DOHH2 (cell line): Measurements from ENCODE around the gene BICDL1.

Experiments
- H3F3A ChIP-seq: fragments of 200-600 bp; sonication (generic), shearing (Covaris generic); 2 replicates; pipeline ENCODE4 v1.6.0; 2016; ENCODE audit warnings: antibody characterized with exemption, mild to moderate bottlenecking; ENCODE audit not compliant: control insufficient read depth, insufficient read depth
- H3K27ac ChIP-seq: fragments of 200-600 bp; sonication (generic); 2 replicates; pipeline ENCODE4 v1.5.1; 2014; ENCODE audit warnings: low read depth, mild to moderate bottlenecking, low read length, moderate library complexity
- H3K27me3 ChIP-seq: fragments of 200-600 bp; sonication (generic); 2 replicates; pipeline ENCODE4 v1.6.1; 2014; ENCODE audit warnings: mild to moderate bottlenecking, low read length, mixed read lengths; ENCODE audit not compliant: control insufficient read depth
- H3K36me3 ChIP-seq: fragments of 200-600 bp; sonication (generic); 2 replicates; pipeline ENCODE4 v1.6.1; 2014; ENCODE audit warnings: mild to moderate bottlenecking, low read length, moderate library complexity, mixed read lengths; ENCODE audit not compliant: control insufficient read depth
- H3K4me1 ChIP-seq: fragments of 200-600 bp; sonication (generic); 2 replicates; pipeline ENCODE4 v1.6.1; 2014; ENCODE audit warnings: mild to moderate bottlenecking, low read length, mixed read lengths; ENCODE audit not compliant: control insufficient read depth
- H3K4me2 ChIP-seq: fragments of 200-600 bp; sonication (generic); 2 replicates; pipeline ENCODE4 v1.6.0; 2014; ENCODE audit warnings: mild to moderate bottlenecking, low read length, moderate library complexity
- H3K4me3 ChIP-seq: fragments of 200-600 bp; sonication (generic); 2 replicates; pipeline ENCODE4 v1.5.1; 2014; ENCODE audit warnings: mild to moderate bottlenecking, low read length, mixed read lengths
- H3K79me2 ChIP-seq: fragments of 200-600 bp; sonication (generic); 2 replicates; pipeline ENCODE4 v1.6.1; 2014; ENCODE audit warnings: mild to moderate bottlenecking, low read length, mixed read lengths; ENCODE audit not compliant: control insufficient read depth
- H3K9me2 ChIP-seq: fragments of 200-600 bp; sonication (generic); replicated peaks from 2 replicates; pipeline ENCODE4 v1.6.1; 2014; ENCODE audit warnings: mild to moderate bottlenecking, low read length, mixed read lengths; ENCODE audit not compliant: control insufficient read depth
- H3K9me3 ChIP-seq: fragments of 200-600 bp; sonication (generic); 2 replicates; pipeline ENCODE4 v1.6.1; 2014; ENCODE audit warnings: antibody characterized with exemption, low read length, mixed read lengths; ENCODE audit not compliant: control insufficient read depth, insufficient read depth
- H4K20me1 ChIP-seq: fragments of 200-600 bp; sonication (generic); 2 replicates; pipeline ENCODE4 v1.6.0; 2014; ENCODE audit warnings: low read depth, mild to moderate bottlenecking, antibody characterized with exemption, low read length, moderate library complexity; ENCODE audit not compliant: control insufficient read depth, insufficient read depth
- EZH2phosphoT487 ChIP-seq: fragments of 200-600 bp; sonication (generic); IDR thresholded peaks from 2 replicates; pipeline ENCODE4 v1.6.1; 2017; ENCODE audit warnings: borderline replicate concordance, mild to moderate bottlenecking, antibody characterized with exemption, low read length, moderate library complexity, mixed read lengths
- TF ChIP-seq, protein P1 (sequence below): fragments of 200-600 bp; sonication (generic); IDR thresholded peaks from one replicate; pipeline ENCODE4 v1.5.1; 2014; ENCODE audit warnings: antibody characterized with exemption, mild to moderate bottlenecking, low read depth, low read length; ENCODE audit not compliant: poor library complexity, severe bottlenecking

Gene BICDL1

DNA sequence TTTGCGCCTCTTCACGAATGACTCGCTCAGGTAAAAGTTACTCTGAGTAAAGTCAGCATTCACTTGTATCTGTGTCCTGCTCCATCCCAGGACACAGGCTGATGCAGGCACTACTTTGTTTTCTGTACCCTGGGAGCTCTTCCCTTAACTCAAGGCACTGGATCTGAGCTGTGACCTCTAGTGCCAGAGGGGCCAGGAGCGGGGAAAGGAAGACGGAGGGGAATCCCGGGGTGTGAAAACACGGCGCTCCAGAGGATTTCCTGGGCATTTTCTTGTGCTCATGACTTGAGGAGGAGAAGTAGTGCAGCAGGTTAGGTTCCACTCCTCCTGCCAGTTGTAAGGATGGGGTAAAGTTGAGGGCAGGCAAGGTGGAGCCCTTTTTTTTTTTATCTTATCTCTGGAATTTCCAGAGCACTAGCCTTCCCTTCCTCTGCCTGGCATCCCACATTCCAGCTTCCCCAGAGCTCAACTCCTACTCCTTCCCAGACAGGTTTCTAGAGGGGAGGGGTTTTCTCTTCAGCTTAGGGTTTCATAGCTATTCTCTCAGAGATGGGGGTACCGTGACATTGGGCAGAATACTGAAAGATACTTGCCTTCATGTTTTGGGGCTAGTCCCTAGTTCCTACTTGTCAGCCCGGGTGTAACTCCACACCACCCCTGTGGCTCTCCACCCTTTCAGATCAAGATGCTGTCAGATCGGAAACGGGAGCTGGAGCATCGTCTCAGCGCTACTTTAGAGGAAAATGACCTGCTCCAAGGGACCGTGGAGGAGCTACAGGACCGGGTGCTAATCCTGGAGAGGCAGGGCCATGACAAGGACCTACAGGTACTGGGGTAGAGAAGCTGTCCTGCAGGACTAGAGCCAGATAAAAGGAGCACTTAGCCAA, 75.3 kb downstream of the BICDL1 start:
- Histone ChIP-seq H4K20me1 (0 out of 2 replicates have a peak, but pooled peaks cover 2% of the 10 kb centered on the region), H3K27me3 (no peaks in the 10 kb centered on the region), H3K9me3 (no peaks in the 10 kb centered on the region), H3K4me1 (no peaks in the 10 kb centered on the region), H3K36me3 (no peaks in the 10 kb centered on the region), H3K4me3 (no peak overlapping the region), H3K27ac (no peak overlapping the region), H3K4me2 (no peak overlapping the region), H3K79me2 (no peaks in the 10 kb centered on the region), H3F3A (no peaks in the 10 kb centered on the region), H3K9me2 (no peaks in the 10 kb centered on the region)
- no peak for TF ChIP-seq EZH2phosphoT487

DNA sequence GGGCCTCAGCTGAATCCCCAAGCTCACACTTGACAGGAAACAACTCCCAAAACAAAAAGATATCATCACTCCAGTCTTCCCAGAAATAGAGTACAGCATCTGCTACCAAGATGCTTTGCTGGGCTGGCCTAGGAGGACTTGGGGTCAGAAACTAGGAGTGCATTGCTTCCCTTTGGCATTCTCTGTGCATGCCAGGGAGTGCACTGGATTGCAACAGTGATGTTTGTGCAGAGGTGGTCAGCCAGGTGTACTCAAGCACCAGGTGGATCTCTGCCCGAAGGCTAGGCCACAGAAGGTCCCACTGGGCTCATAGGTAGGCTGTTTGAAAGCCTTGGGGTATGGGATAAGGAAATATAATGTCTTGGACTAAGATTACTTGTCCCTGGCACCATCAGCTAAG, 76.4 kb downstream of the BICDL1 start:
- H3K36me3 ChIP-seq, result no peaks in the 10 kb centered on the region
- no peak overlapping the region for H3K4me2 ChIP-seq
- H3K27me3 ChIP-seq, result no peaks in the 10 kb centered on the region
- H3K4me1 ChIP-seq, result no peaks in the 10 kb centered on the region
- 0 out of 2 replicates have a peak, but pooled peaks cover 2% of the 10 kb centered on the region for H4K20me1 ChIP-seq
- no peaks in the 10 kb centered on the region for H3K9me2 ChIP-seq
- H3F3A ChIP-seq, result no peaks in the 10 kb centered on the region
- no peak overlapping the region for H3K27ac ChIP-seq
- TF ChIP-seq EZH2phosphoT487, result no peak
- TF ChIP-seq, protein P1, sequence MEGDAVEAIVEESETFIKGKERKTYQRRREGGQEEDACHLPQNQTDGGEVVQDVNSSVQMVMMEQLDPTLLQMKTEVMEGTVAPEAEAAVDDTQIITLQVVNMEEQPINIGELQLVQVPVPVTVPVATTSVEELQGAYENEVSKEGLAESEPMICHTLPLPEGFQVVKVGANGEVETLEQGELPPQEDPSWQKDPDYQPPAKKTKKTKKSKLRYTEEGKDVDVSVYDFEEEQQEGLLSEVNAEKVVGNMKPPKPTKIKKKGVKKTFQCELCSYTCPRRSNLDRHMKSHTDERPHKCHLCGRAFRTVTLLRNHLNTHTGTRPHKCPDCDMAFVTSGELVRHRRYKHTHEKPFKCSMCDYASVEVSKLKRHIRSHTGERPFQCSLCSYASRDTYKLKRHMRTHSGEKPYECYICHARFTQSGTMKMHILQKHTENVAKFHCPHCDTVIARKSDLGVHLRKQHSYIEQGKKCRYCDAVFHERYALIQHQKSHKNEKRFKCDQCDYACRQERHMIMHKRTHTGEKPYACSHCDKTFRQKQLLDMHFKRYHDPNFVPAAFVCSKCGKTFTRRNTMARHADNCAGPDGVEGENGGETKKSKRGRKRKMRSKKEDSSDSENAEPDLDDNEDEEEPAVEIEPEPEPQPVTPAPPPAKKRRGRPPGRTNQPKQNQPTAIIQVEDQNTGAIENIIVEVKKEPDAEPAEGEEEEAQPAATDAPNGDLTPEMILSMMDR, result no peak
- no peaks in the 10 kb centered on the region for H3K9me3 ChIP-seq
- H3K4me3 ChIP-seq, result no peak overlapping the region
- H3K79me2 ChIP-seq, result no peaks in the 10 kb centered on the region

DNA sequence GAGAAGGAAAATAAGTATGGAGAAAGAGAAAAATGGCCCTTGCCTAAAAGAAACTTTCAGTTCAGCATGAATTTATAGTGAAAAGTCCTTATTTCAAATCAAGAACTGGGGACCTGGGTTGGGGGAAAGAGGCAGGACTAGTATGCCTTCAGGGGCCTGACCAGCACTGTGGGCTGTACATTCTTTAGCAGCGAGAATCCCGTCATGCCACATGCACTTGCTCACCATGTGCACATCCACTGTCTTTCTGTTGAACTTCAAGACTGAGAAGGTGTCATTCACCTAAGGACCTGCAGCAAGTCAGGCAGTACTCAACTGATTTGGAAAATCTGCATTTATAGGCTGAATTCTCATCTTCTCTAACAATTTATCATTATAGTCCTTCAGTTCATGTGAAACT, 77.3 kb downstream of the BICDL1 start:
- no peak overlapping the region for H3K27ac ChIP-seq

More for the DNA sequence above, 77.3 kb downstream of the BICDL1 start:
- no peaks in the 10 kb centered on the region for H3K79me2 ChIP-seq
- no peak overlapping the region for H3K4me2 ChIP-seq
- no peaks in the 10 kb centered on the region for H3K9me3 ChIP-seq
- no peaks in the 10 kb centered on the region for H3K27me3 ChIP-seq
- no peaks in the 10 kb centered on the region for H3F3A ChIP-seq
- H4K20me1 ChIP-seq, result 0 out of 2 replicates have a peak, but pooled peaks cover 2% of the 10 kb centered on the region
- TF ChIP-seq, protein P1, result no peak
- no peak for TF ChIP-seq EZH2phosphoT487
- H3K9me2 ChIP-seq, result no peaks in the 10 kb centered on the region
- H3K36me3 ChIP-seq, result no peaks in the 10 kb centered on the region
- H3K4me3 ChIP-seq, result no peak overlapping the region
- H3K4me1 ChIP-seq, result no peaks in the 10 kb centered on the region
